ENCODE measurements around the gene FCGR2B. TPM values are rescaled to one million over a fixed set of nuclear protein-coding genes. Genes with fewer than 3 reads are reported as not detected.

The FCGR2B gene
- total RNA-seq, 1 donor from 2014 or later, result 31.9 TPM

DNA sequence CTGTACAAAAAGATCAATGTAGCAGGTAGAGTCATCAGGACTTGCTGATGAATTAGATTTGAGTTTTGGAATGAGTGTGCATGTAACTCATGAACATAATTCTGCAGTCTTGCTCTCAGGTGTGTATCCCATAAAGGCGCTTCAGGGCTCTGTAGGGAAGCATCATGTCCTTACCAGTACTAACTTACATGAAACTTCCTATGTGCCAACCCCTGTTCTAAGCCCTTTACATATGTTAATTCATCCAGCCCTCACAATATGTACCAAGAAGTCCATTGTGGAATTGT, 56.3 kb downstream of the FCGR2B start:
- TF ChIP-seq, protein P1, sequence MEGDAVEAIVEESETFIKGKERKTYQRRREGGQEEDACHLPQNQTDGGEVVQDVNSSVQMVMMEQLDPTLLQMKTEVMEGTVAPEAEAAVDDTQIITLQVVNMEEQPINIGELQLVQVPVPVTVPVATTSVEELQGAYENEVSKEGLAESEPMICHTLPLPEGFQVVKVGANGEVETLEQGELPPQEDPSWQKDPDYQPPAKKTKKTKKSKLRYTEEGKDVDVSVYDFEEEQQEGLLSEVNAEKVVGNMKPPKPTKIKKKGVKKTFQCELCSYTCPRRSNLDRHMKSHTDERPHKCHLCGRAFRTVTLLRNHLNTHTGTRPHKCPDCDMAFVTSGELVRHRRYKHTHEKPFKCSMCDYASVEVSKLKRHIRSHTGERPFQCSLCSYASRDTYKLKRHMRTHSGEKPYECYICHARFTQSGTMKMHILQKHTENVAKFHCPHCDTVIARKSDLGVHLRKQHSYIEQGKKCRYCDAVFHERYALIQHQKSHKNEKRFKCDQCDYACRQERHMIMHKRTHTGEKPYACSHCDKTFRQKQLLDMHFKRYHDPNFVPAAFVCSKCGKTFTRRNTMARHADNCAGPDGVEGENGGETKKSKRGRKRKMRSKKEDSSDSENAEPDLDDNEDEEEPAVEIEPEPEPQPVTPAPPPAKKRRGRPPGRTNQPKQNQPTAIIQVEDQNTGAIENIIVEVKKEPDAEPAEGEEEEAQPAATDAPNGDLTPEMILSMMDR (IDR thresholded peaks at IDR 0.05), result no peak
- Histone ChIP-seq H3K36me3 (no peaks in the 10 kb centered on the region), H3K4me3 (no peak overlapping the region), H3K27me3 (ENCODE audit: low read depth) (peaks cover 7% of the 10 kb centered on the region), H3K27ac (no peak overlapping the region), H3K4me1 (peaks cover 4% of the 10 kb centered on the region), H3K9me3 (no peaks in the 10 kb centered on the region)
- intact Hi-C loops (cut with DNase I), result no loop called here
- ATAC-seq (no peak), DNase-seq (no peak)

DNA sequence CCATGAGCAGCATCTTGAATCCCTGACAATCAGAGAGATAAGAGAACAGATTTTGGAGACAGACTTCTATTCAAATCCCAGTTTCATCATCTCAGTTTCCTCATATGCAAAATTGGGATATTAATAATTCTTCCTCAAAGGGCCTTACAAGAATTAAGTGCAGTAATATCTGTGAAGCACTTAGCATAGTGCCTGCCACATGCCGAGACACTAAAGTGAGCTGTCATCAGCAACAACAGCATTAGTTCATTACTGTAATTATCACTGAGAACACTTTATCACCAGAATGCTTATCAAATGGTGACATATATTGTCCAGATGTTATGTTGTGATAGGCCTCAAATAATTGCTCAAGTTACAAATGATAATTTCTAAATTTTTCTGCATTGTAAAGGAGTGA, 57.5 kb downstream of the FCGR2B start:
- no peaks in the 10 kb centered on the region for H3K9me3 ChIP-seq
- no peak for ATAC-seq
- H3K4me3 ChIP-seq, result no peak overlapping the region
- intact Hi-C loops (cut with DNase I), result no loop called here
- H3K27me3 ChIP-seq (ENCODE audit: low read depth), result peaks cover 7% of the 10 kb centered on the region
- peaks cover 9% of the 10 kb centered on the region for H3K4me1 ChIP-seq
- TF ChIP-seq, protein P1 (IDR thresholded peaks at IDR 0.05), result no peak
- H3K36me3 ChIP-seq, result no peaks in the 10 kb centered on the region
- no peak overlapping the region for H3K27ac ChIP-seq
- no peak for DNase-seq

- no peak within 1 kb of the TSS for H3K27ac ChIP-seq
- no peaks in the 10 kb centered on the region for H3K9me3 ChIP-seq
- DNase-seq (no peak), ATAC-seq (no peak)
- H3K4me3 ChIP-seq, result no peak within 1 kb of the TSS
- H3K27me3 ChIP-seq (ENCODE audit: low read depth), result peaks cover 7% of the 10 kb centered on the region
- no peaks in the 10 kb centered on the region for H3K36me3 ChIP-seq
- peaks cover 15% of the 10 kb centered on the region for H3K4me1 ChIP-seq
- intact Hi-C loops (cut with DNase I), result no loop called here
- TF ChIP-seq, protein P1 (IDR thresholded peaks at IDR 0.05), result no peak
Observed at GRCh38 chr1:161720956-161721737, 58.2 kb downstream of the FCGR2B start, which contains the start of gene FCRLB. Gene FCRLB, plus strand, starts transcription at chr1:161721544. Its CDS starts 1,129 bp downstream, at chr1:161722673.

DNA sequence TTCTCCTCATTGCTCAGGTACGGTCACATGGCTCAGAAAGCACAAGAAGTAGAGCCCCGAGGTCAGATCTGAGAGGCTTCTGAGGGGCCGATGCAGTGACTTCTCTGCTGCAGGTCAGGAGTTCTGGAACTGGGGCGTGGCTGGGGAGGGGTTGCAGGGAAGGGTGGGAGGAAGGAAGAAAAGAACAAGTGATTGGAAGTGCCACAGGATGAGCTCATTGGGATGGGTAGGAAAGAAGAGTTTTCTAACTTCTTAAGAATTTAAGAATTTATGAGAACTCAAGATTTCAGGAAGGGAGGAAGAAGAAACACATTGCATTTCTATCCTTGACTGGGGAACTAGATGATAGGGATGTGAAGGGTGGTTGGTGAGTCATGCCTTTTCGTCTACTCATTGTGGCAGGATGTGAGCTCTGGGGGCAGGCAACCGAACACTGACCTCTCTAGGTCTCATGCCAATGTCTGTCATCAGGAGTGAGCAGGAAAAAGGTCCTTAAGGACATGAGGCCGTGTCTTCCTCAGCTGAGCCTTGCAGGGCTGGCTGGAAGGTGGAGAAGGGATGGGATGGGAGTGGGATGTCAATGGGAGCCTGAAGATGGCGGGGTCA, 58.9 kb downstream of the FCGR2B start:
- Histone ChIP-seq H3K9me3 (no peaks in the 10 kb centered on the region), H3K4me3 (no peak overlapping the region), H3K27me3 (ENCODE audit: low read depth) (peaks cover 7% of the 10 kb centered on the region), H3K27ac (no peak overlapping the region), H3K36me3 (no peaks in the 10 kb centered on the region), H3K4me1 (peaks cover 15% of the 10 kb centered on the region)
- ATAC-seq (no peak), DNase-seq (no peak)
- intact Hi-C loops (cut with DNase I), result no loop called here
- TF ChIP-seq, protein P1 (IDR thresholded peaks at IDR 0.05), result no peak

GRCh38 chr1:161722406-161722805, 59.5 kb downstream of the FCGR2B start:
- DNase-seq (no peak), ATAC-seq (no peak)
- H3K27me3 ChIP-seq (ENCODE audit: low read depth), result peaks cover 7% of the 10 kb centered on the region
- intact Hi-C loops (cut with DNase I), result no loop called here
- no peak overlapping the region for H3K4me3 ChIP-seq
- H3K27ac ChIP-seq, result no peak overlapping the region
- no peaks in the 10 kb centered on the region for H3K9me3 ChIP-seq
- H3K4me1 ChIP-seq, result peaks cover 18% of the 10 kb centered on the region
- H3K36me3 ChIP-seq, result no peaks in the 10 kb centered on the region
- TF ChIP-seq, protein P1 (IDR thresholded peaks at IDR 0.05), result no peak
